Measurements from ENCODE around the gene ANKS3. TPM values are rescaled to one million over a fixed set of nuclear protein-coding genes. Genes with fewer than 3 reads are reported as not detected.

Gene ANKS3
- total and polyA plus RNA-seq, 2 of the 8 experiments (the other 6 are each of a cell fraction or from before 2014, with no cell fraction given): 15.5 to 23.9 TPM

DNA sequence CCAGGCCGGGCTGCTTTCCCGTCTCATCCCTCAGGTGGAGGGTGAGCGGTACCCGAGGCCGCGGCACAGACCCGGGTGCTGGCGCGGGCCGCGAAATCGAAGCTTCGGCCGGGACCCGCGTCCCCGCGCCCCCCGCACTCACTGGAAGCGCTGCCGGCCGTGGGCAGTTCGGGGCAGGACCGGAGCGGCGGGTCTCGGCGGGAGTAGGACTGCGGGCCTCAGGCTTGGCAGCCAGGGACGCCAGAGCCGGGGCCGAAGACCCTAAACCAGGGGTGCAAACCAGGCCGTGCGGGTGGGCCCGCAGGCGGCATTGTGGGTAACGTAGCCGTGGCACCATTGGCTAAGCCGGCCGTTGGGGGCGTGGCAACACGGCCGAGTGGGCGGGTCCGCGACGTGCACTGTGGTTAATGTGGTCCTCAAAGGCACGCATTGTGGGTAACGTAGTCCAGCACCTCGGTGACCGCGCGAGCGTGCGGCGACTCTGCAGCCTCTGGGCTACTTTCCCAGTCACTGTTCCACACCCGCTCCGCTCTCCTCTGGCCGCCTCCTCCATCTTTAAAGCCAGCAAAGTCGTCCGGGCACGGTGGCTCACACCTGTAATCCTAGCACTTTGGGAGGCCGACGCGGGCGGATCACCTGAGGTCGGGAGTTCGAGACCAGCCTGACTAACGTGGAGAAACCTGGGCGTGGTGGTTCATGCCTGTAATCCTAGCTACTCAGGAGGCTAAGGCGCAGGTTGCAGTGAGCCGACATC is 33.0 kb upstream of the ANKS3 start, which contains the start of gene ZNF500 (continued):
- TF ChIP-seq SUZ12 (IDR thresholded peaks at IDR 0.05; ENCODE audit: low read length): no peak
- TF ChIP-seq SIN3A (conservative IDR thresholded peaks at IDR 0.05 in 1 of 2, IDR thresholded peaks at IDR 0.05 in 1 of 2; ENCODE audit: low read depth in 1 of 2, low read length in 2 of 2): peak in 1 of 2 experiments; percentile 45; a peak in 2 of 4 replicates
- no peak for TF ChIP-seq BCL11A (IDR thresholded peaks at IDR 0.05; ENCODE audit: low read depth in 2 of 2, low read length in 2 of 2)
- TF ChIP-seq SIX5 (IDR thresholded peaks at IDR 0.05; ENCODE audit: low read depth, low read length): peak; percentile 87
- TF ChIP-seq ASH2L (IDR thresholded peaks at IDR 0.05; ENCODE audit: low read length): peak; percentile 49
- no peak for TF ChIP-seq FOSL1 (IDR thresholded peaks at IDR 0.05; ENCODE audit: insufficient read depth, low read depth, low read length)
- TF ChIP-seq POU5F1 (IDR thresholded peaks at IDR 0.05; ENCODE audit: low read depth, low read length): no peak
- peak; percentile 64 for TF ChIP-seq CHD2 (IDR thresholded peaks at IDR 0.05; ENCODE audit: low read length)
- TF ChIP-seq CREB1 (IDR thresholded peaks at IDR 0.05): peak; percentile 84
- TF ChIP-seq, protein P1, sequence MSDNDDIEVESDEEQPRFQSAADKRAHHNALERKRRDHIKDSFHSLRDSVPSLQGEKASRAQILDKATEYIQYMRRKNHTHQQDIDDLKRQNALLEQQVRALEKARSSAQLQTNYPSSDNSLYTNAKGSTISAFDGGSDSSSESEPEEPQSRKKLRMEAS (IDR thresholded peaks at IDR 0.05): peak; percentile 33; the same call in 1 of the 2 replicates
- TF ChIP-seq SP4 (IDR thresholded peaks at IDR 0.05; ENCODE audit: low read length): peak; percentile 94
- no peak for TF ChIP-seq USF2 (IDR thresholded peaks at IDR 0.05; ENCODE audit: low read length)
- TF ChIP-seq POLR2AphosphoS5 (IDR thresholded peaks at IDR 0.05; ENCODE audit: low read depth, low read length): peak; percentile 87
- TF ChIP-seq YY1 (IDR thresholded peaks at IDR 0.05; ENCODE audit: low read depth, low read length): peak; percentile 66; the same call in 1 of the 2 replicates

All from H1 (cell line).